Stimulated activated naive CD4-positive, alpha-beta T cell (primary cell): ENCODE results near the gene CRIM1.
"Not testable (repeated sequence)": the region's sequence is repeated elsewhere in the genome, so short reads cannot be mapped to it uniquely, and the experiment has no call there.

ENCODE experiments used
- DNase-seq, 6 experiments: peaks; one replicate each; lab custom pipeline; 2025; lab: John Stamatoyannopoulos, UW

Gene CRIM1, protein sequence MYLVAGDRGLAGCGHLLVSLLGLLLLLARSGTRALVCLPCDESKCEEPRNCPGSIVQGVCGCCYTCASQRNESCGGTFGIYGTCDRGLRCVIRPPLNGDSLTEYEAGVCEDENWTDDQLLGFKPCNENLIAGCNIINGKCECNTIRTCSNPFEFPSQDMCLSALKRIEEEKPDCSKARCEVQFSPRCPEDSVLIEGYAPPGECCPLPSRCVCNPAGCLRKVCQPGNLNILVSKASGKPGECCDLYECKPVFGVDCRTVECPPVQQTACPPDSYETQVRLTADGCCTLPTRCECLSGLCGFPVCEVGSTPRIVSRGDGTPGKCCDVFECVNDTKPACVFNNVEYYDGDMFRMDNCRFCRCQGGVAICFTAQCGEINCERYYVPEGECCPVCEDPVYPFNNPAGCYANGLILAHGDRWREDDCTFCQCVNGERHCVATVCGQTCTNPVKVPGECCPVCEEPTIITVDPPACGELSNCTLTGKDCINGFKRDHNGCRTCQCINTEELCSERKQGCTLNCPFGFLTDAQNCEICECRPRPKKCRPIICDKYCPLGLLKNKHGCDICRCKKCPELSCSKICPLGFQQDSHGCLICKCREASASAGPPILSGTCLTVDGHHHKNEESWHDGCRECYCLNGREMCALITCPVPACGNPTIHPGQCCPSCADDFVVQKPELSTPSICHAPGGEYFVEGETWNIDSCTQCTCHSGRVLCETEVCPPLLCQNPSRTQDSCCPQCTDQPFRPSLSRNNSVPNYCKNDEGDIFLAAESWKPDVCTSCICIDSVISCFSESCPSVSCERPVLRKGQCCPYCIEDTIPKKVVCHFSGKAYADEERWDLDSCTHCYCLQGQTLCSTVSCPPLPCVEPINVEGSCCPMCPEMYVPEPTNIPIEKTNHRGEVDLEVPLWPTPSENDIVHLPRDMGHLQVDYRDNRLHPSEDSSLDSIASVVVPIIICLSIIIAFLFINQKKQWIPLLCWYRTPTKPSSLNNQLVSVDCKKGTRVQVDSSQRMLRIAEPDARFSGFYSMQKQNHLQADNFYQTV

DNA sequence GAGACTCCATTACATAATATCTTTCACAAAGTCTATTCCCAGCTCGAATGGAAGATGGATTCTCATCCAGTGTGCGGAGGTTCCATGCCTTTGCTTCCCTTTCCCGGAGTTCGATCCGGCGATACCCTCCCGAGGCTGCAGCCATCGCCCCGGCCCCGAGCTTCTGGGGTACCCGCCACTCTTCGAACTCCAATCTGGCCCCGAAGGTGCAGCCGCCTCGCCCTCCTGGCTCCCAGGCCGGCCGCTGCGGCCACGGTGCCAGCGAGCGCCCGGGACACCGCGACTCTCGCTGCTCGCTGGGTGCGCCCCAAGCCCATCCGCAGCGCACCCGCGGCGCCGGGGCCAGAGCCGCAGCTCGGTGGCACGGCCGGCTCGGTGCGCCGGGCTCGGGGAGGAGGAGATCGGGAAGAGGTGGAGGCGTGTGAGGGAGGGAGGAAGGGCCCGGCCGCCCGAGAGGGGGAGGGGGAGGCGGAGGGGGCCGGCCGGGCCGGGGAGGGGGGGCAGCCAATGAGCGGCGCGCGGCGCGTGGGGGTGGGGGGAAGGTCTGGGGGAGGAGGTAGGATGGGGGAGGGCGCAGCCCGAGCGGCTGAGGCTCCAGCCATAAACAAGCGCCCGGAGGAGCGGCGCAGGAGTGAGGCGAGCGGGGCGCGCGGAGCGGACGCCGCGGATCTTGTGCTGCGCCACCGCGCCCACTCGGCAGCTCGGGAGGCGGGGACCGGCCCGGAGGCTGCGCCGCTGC lies at the start of gene CRIM1:
Gene CRIM1 (plus strand): TSS at position 628 of the 739 bp plus-strand sequence. CDS start 515 bp downstream, outside the sequence.
- peak in 3 of 6 experiments; percentile 1 to 18 (median 9) for DNase-seq

DNA sequence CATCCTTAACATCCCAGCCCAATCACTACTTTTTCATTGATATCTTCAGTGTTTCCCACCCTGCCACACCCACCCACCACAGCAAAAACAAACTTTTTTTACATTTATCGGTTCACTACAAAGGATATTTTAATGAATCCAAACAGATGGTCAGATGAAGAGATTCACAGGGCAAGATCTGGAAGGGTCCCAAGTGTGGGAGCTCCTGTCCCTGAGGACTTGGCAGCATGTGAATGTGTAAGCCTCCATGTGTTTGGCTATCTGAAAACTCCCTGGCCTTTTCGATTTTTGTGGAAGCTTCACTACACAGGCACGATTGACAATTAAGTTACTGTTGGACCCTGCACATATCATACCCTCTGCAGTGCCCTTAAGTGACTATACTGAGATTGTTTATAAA lies 48.1 kb upstream of the CRIM1 start:
- no peak for DNase-seq

DNA sequence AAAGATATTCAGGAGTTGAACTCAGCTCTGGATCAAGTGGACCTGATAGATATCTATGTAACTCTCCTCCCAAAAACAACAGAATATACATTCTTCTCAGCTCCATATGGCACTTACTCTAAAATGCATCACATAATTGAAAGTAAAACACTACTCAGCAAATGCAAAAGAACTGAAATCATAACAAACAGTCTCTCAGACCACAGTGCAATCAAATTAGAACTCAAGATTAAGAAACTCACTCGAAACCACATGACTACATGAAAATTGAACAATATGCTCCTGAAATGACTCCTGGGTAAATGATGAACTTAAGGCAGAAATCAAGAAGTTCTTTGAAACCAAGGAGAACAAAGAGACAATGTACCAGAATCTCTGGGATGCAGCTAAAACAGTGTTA lies 45.1 kb upstream of the CRIM1 start:
- not testable (repeated sequence) for DNase-seq

DNA sequence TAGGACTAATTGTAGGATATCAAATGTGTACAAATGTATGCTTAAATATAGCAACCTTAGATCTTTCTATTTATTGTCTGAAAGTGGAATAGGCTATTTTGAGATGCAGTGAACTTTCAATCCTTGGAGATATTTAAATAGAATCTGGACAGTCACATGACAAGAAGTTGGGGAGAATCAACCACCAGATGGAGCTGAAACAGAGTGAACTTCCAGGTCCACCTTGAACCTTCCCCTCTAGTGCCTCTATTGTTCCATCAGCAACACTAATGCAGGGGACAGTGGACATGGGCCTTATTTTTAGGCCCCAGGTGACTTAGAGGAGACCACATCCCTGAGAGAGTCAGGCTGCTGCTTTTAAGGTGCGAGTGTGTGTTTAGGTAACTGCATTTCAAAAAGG lies 37.0 kb upstream of the CRIM1 start:
- DNase-seq, result no peak

DNA sequence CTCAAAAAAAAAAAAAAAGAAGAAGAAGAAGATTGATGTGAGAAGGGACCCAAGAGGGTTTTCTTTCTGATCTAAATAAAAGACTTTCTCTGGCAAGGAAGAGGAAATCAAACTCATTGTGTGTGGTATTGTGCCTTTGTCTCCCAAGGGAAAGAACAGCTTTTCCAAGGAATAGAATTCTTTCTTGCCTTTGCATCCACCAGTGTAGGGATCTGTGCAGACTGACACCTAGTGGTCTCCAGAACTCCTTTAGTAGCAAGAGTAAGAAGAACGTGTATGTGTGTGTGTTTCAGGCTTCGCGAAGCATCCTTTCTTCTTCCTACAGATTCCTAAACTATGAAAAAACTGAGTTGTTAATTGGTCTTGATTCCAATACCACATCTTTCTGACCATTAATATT lies 33.5 kb upstream of the CRIM1 start:
- DNase-seq, result no peak

DNA sequence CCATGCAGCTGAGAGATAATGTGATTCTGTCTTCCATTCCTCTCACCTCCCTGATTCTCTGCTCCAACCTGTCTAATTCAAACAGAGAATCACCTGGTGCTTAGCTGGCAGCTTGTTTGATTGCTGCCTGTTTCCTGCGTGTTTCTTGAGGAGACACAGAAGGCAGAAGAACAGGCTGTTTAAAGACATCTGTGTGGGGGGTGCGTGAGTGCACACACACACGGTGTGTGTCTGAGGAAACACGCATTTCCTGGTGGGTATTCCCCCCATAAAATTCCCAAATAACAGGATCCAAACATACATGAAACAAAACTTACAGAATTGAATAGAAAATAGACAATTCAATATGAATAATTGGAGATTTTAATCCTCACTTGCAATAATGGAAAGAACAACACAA lies 29.3 kb upstream of the CRIM1 start:
- DNase-seq, result no peak

DNA sequence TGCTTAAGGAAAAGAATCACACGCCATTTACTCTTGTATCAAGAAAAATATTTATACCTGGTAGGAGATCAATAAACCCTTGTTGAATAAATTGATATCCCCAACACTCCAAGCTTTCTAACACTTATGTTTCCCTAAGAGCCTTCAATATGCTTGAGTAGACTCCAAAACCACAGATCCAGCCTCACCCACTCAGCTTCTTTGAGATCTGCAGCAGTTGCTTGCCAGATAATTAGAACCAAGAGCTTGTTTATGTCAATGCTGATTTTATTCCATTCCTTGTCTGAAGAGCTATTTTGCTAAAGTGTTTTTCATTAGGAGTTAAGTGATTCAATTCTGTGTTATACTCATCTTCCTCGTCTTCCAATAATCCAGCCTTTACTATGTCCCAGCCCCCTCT lies 26.3 kb upstream of the CRIM1 start:
- no peak for DNase-seq

DNA sequence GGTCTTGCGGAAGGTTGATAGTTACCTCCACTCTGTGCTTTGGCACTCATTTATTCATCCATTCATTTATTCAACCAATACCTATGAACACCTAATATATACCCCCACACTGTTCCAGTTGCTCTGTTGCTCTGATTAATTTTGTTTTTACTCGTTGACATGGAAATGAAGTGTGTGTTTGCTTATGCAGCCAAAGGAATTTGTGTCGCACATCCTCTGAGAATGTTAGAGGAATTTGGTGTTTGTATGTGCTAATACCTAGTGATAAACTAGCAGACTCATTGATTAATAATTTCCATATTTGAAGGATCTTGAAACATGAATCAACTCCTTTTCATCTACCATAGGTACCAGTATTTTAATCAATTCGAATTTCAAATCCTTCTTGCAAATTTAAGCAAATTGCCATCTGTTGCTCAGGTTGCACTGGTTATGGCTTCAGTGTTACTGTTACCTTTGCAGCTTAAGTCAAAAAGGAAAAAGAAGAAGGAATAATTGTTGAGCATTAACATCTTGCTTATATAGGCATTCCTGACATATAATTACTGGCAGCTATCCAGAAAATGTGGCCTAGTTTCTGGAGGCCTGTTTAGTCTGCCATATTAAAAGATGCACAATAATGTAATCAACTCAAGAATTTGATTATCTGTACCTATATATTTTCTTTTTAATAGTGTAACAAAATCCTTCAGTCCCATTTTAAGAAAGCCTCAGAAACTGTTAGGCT lies 25.7 kb upstream of the CRIM1 start:
- no peak for DNase-seq

DNA sequence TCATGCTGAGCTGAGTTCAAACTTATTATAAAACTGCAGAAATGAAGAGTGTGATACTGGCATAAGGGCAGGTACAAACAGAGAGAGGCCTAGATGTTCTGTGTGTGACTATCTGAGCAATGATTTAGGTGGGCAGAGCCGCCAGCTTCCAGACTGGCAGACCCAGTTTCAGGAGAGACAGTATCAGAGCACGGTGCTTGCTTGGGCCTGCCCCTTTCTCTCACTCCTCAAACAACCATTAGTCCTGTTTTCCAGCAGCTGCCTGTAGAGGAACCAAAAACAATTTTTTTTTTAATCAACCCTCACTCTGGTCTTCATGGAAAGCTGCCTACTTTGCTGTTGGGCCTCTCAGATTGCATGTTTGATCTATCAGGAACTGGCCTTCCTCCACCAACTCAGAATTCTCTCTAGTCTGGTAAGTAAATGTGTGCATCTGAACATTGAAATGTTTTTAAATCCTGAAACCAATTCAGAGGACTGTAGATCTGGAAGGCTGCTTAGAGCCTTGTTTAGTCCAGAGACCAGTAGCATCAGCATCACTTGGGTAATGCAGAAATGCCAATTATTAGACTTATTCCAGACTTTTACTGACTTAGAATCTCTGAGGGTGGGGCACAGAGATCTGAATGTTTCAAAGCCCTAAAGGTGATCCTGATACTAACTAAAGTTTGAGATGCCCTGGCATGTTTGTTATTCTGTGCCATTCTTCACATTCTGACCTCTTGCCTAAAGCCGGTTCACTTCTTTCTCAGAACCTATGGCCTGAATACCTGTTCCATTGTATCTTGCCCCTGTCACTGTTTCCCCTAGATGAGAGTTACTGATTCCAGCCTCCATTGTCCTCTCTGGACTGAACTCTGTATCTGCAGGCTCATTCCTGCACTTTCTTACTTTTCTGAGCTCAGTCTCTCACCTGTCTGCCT lies 24.8 kb upstream of the CRIM1 start:
- DNase-seq, result no peak

DNA sequence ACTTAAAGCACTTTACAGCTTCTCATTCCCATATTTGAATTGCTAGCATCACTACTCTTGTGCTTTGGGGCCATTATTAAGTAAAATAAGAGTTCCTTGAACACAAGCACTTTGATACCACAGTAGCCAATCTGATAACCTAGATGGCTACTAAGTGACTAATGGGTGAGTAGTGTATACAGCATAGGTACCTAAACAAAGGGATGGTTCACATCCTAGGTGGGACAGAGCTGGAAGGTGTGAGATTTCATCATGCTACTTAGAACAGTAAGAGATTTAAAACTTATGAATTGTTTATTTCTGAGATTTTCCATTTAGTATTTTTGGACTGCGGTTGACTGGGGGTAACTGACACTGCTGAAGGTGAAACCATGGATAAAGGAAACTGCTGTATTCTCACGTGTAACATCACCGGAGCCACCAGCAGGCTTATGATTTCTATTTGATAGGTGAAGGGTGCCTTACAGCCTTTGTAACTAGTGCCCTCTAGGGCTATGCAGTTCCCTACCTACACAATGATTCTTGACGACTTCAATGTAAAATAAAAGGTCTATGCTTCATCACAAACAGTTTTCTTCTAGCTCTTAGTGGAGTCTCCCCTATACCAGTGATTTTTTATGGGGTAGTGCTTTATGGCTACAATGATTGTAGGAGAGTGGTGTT lies 22.1 kb upstream of the CRIM1 start:
- DNase-seq, result peak in 1 of 6 experiments; percentile 4

DNA sequence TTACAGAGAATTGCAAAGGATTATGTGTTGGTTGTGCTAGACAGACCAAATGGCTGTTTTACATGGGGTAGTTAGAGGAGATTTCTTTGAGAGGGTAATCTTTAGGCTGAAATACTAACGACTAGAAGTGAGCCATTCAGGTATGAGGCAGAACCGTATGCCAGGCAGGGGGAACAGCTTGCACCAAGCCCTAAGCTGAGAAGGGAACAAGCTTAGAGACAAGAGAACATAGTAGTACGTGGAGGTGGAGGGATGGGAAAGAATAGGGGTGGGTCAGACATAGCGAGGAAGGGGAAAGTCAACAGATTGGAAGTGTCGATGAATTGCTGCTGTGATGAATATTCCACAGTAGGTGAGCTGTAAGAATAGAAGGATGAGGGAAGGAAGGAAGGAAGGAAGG lies 20.0 kb upstream of the CRIM1 start:
- DNase-seq, result no peak

DNA sequence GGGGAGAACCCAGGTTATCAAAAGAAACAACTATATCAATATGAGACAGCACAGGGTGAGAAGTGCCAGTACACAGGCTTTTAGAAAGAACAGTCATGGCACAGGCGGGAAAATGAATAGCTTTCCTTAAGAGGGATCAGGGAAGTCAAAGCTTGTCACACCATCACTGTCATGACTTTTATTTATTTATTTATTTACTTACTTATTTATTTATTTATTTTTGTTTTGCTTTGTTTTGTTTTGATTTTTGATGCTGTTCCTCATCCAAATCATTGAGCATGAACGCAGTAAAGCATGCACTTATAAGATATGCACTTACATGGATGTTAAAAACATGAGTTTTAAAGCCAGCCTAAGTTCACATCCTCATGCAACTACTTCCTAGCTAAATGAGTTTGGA lies 19.3 kb upstream of the CRIM1 start:
- DNase-seq, result no peak

DNA sequence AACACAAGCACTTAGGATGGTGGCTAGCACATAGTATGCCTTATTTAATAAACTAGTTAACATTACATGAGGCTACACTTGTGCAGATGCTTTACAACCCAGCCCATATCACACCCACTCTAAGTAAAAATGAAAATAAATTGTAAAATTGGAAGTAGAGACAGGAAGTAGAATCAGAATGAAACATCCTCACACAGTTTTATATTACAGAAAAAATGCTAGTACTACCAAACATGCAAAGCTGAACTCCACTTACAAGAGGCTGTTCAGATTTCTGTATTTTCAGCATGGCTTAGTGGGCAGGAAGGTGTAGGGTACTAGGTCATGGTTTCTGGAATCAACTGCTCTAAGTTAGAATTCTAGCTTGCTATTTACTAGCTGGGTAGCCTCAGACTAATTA lies 18.2 kb upstream of the CRIM1 start:
- no peak for DNase-seq

DNA sequence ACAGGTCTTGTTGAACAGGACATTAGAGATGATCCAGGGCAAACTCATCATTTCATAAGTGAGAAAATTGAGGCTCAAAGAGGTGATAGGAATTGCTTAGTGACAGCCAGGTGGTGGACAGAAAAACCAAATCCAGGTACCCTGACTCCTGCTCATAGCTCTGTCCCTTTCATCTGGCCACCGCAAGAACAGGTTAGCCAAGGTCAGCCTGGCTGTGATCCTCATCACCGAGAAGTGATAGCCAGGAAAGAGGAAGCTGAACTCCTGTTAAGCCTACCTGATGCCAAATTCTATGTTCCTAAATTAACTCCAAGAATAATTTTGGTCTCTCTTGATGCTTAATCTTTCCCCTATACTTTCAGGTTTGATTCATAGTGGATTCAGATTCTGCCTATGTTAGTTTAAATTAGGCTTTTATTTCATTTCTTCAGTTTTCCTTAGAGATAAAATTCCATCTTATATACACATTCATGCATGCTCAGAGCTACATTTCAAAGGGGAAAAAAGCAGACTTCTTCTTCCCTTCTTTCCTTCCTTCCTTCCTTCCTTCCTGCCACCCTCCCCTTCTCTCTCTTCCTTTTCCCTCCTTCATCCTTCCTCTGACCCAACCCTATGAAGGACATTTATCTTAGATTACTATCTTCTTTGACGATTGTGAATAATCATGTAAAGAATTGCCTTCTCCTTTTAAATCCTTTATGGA lies 17.3 kb upstream of the CRIM1 start:
- DNase-seq, result no peak

DNA sequence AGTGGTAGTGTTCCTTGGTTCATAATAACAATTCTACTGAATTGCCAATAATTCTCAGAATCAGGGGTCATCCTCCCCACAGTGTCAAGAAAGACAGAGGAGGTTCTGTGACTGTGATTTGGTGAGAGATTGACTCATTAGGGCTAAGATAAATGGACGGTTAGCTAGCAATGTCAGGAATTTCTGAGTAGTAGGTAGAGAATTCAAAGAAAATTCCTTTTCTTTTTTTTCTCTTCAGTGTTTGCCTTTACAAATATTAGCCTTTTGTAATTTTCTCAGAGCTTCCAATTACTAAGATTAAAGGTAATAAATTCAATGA lies 16.8 kb upstream of the CRIM1 start:
- DNase-seq, result no peak

DNA sequence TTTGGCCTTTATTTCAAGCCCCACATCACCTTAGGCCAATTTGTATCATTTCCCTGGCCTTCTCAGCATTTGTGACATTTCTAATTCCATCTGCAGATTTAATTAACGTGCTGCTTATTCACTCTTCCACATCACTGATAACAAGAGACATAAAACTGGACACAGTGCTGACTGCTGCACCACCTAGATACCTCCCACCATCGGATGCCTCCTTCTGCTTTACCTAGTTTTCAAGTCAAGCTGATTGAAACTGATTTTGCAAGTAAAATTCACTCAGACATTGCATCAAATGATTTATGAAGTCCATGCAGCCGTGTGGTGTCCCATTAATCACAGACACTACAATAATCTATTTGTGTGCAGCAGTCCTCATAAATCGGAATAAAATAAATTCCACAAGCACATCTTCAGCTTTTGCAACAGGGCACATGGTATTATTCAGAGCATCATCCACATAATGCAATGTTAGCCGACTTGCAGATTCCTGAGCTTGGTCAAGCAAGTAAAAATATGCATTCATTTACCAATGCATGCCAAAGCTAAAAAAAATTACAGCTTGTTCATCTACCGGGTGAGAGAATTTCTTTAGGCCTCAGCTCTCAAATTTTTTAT lies 15.9 kb upstream of the CRIM1 start:
- no peak for DNase-seq

DNA sequence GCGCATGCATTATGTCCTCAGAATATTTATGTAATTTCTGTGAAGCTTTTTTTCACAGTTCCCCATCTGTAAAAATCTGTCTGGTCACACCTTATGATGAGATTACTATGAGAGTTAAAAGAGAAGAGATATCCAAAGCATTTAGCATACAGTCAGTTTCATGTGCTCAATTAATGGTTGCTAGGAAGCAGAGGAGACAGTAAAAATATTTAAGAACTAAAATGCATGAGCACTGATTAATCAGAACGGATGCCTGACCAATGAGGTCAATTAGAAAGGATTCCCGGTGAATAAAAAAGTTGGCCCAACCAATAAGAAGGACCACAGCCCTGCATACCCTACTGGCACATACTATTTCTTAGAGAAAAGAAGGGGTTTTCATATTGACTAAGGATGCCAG lies 12.0 kb upstream of the CRIM1 start:
- no peak for DNase-seq

DNA sequence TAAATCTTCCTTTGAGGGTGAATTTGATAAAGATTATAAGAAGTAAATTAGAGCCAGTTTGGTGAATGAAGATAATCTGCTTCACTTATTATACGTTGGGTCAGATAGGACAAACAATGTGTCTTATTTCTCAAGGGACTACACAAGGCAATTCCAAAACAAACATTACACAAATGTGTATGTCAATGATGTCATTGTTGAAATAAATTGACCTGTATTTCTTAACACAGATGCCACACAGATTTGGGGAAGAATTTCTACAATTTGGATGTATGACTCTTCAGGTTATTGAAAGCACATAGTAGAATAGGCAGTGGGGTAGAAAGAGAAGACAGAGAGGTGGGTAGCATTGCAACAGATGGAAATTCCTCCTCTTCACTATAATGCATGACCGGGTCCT lies 6.9 kb upstream of the CRIM1 start:
- DNase-seq, result no peak

DNA sequence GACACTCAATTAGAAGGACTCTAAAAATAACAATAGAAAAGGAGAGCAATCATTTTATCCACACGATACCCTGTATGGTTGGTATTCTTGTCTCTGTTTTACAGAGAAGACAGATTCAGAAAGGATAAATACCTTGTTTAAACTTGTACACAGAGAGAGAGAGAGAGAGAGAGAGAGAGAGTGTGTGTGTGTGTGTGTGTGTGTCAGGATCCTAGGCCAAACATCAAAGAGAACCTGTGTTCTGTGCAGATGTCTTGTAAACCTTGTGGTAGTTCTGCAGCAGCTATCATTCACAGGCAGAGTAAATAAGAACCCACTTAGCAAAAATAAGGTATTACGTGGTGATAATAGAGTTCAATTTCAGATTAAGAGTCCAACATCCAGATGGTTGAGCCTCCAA lies 4.3 kb upstream of the CRIM1 start:
- no peak for DNase-seq
